GM23338 (cell line): Measurements from ENCODE around the gene TSHZ2. TPM values are rescaled to one million over a fixed set of nuclear protein-coding genes. Genes with fewer than 3 reads are reported as not detected.

Experiments used
- ATAC-seq: fragments of 200-7000 bp; cut with Tn5 transposase; 3 replicates; pipeline ENCODE4 v1.9.1; 2020
- DNase-seq: peaks from one replicate; pipeline ENCODE4 v3.0.0-alpha.2; 2015; ENCODE audit warnings: low spot score
- H2AFZ ChIP-seq: fragments of 200-600 bp; sonication (generic); 2 replicates; pipeline ENCODE4 v1.8.0; 2016; ENCODE audit warnings: antibody characterized with exemption, mild to moderate bottlenecking, moderate library complexity
- H3F3A ChIP-seq: fragments of 200-600 bp; sonication (generic); replicated peaks from 2 replicates; pipeline ENCODE4 v1.8.0; 2017; ENCODE audit warnings: antibody characterized with exemption, mixed run types, low read depth
- H3K27ac ChIP-seq: fragments of 200-600 bp; sonication (generic); 2 replicates; pipeline ENCODE4 v1.6.1; 2016; ENCODE audit warnings: low read depth
- H3K27me3 ChIP-seq: fragments of 200-600 bp; sonication (generic); 2 replicates; pipeline ENCODE4 v1.8.0; 2016; ENCODE audit warnings: mild to moderate bottlenecking, mixed run types, moderate library complexity; ENCODE audit not compliant: insufficient read depth
- H3K36me3 ChIP-seq: fragments of 200-600 bp; sonication (generic); 2 replicates; pipeline ENCODE4 v1.8.0; 2016; ENCODE audit warnings: mild to moderate bottlenecking; ENCODE audit not compliant: insufficient read depth
- H3K4me1 ChIP-seq: fragments of 200-600 bp; sonication (generic); 2 replicates; pipeline ENCODE4 v1.8.0; 2016; ENCODE audit warnings: mild to moderate bottlenecking, moderate library complexity; ENCODE audit not compliant: insufficient read depth
- H3K4me2 ChIP-seq: fragments of 200-600 bp; sonication (generic); 2 replicates; pipeline ENCODE4 v1.7.1; 2017; ENCODE audit warnings: mixed run types
- H3K4me3 ChIP-seq: fragments of 200-600 bp; sonication (generic); 2 replicates; pipeline ENCODE4 v1.6.1; 2016; ENCODE audit warnings: mixed run types
- H3K79me2 ChIP-seq: fragments of 200-600 bp; sonication (generic); replicated peaks from 2 replicates; pipeline ENCODE4 v1.8.0; 2017; ENCODE audit warnings: mild to moderate bottlenecking; ENCODE audit not compliant: insufficient read depth
- H3K9me2 ChIP-seq: fragments of 200-600 bp; sonication (generic); 2 replicates; pipeline ENCODE4 v1.8.0; 2017; ENCODE audit not compliant: insufficient read depth
- H4K20me1 ChIP-seq: fragments of 200-600 bp; sonication (generic); replicated peaks from 2 replicates; pipeline ENCODE4 v1.8.0; 2017; ENCODE audit warnings: mild to moderate bottlenecking; ENCODE audit not compliant: insufficient read depth
- H3K27ac Mint-ChIP-seq: 2 replicates; pipeline ENCODE4 v1.8.0; 2020; ENCODE audit warnings: inconsistent platforms, mild to moderate bottlenecking, moderate library complexity, mixed read lengths
- H3K27me3 Mint-ChIP-seq: 3 replicates; pipeline ENCODE4 v1.8.0; 2022; ENCODE audit warnings: low read depth, mild to moderate bottlenecking, moderate library complexity, mixed read lengths, inconsistent platforms; ENCODE audit not compliant: insufficient read depth, poor library complexity
- H3K36me3 Mint-ChIP-seq: 3 replicates; pipeline ENCODE4 v1.8.0; 2021; ENCODE audit warnings: low read depth, mild to moderate bottlenecking, inconsistent platforms, moderate library complexity, mixed read lengths
- H3K4me1 Mint-ChIP-seq: 3 replicates; pipeline ENCODE4 v1.8.0; 2020; ENCODE audit warnings: mild to moderate bottlenecking, inconsistent platforms, mixed read lengths
- H3K4me3 Mint-ChIP-seq: 3 replicates; pipeline ENCODE4 v1.8.0; 2021; ENCODE audit warnings: moderate library complexity, mild to moderate bottlenecking, inconsistent platforms, mixed read lengths
- H3K9me3 Mint-ChIP-seq: 3 replicates; pipeline ENCODE4 v1.8.0; 2020; ENCODE audit warnings: moderate library complexity, mild to moderate bottlenecking, inconsistent platforms, mixed read lengths
- CREB1 ChIP-seq: fragments of 250-450 bp; sonication (Bioruptor Pico); IDR thresholded peaks from 2 replicates; pipeline ENCODE4 v1.5.0; 2020; ENCODE audit warnings: low read depth, mild to moderate bottlenecking, moderate library complexity
- EZH2 ChIP-seq: fragments of 200-600 bp; sonication (generic); IDR thresholded peaks from one replicate; pipeline ENCODE4 v1.8.0; 2017; ENCODE audit warnings: antibody characterized with exemption, mild to moderate bottlenecking, low read depth; ENCODE audit not compliant: unreplicated experiment
- EZH2phosphoT487 ChIP-seq: fragments of 200-600 bp; sonication (generic); IDR thresholded peaks from one replicate; pipeline ENCODE4 v1.8.1; 2018; ENCODE audit warnings: antibody characterized with exemption; ENCODE audit not compliant: unreplicated experiment
- JUNB ChIP-seq: IDR thresholded peaks from one replicate; pipeline ENCODE4 v1.6.1; 2016; ENCODE audit warnings: antibody characterized with exemption; ENCODE audit not compliant: unreplicated experiment
- NANOG ChIP-seq: IDR thresholded peaks from 2 replicates; pipeline ENCODE4 v1.6.1; 2016; ENCODE audit warnings: antibody characterized with exemption, borderline replicate concordance
- POLR2AphosphoS5 ChIP-seq: IDR thresholded peaks from 2 replicates; pipeline ENCODE4 v1.6.1; 2016; ENCODE audit warnings: antibody characterized with exemption, low read depth
- REST ChIP-seq: IDR thresholded peaks from one replicate; pipeline ENCODE4 v1.6.1; 2018; ENCODE audit warnings: antibody characterized with exemption; ENCODE audit not compliant: unreplicated experiment
- STAT1 ChIP-seq: IDR thresholded peaks from one replicate; pipeline ENCODE4 v1.6.1; 2016; ENCODE audit warnings: antibody characterized with exemption; ENCODE audit not compliant: unreplicated experiment
- ZNF114 ChIP-seq: fragments of 250-450 bp; sonication (Bioruptor Pico); IDR thresholded peaks from 2 replicates; pipeline ENCODE4 v1.5.0; 2020; ENCODE audit warnings: mild to moderate bottlenecking, moderate library complexity
- ZNF331 ChIP-seq: fragments of 250-450 bp; sonication (Bioruptor Pico); IDR thresholded peaks from 2 replicates; pipeline ENCODE4 v1.5.0; 2020; ENCODE audit warnings: low read depth, mild to moderate bottlenecking, moderate library complexity
- polyA plus RNA-seq: library from polyadenylated mRNA; unstranded; fragments of >200 nt; fragmentation: Nextera tagmentation; extraction: Ambion mirVana; gene quantifications from 2 replicates; pipeline ENCODE4 v1.2.1, GENCODE V29; 2016
- total RNA-seq: library from RNA; depleted of rRNA; stranded (reverse); fragments of >200 nt; shearing (Covaris generic); gene quantifications from 2 replicates; pipeline ENCODE4 v1.2.3, GENCODE V29; 2014
- TF ChIP-seq, protein P1 (sequence below): IDR thresholded peaks from 2 replicates; pipeline ENCODE4 v1.6.1; 2016; ENCODE audit warnings: antibody characterized with exemption
- TF ChIP-seq, protein P2 (sequence below), 2 experiments: fragments of 200-600 bp in 1 of 2; sonication (generic) in 1 of 2; conservative IDR thresholded peaks; 2 replicates each; pipeline versions ENCODE4 v1.5.1 to v1.6.1; 2016 to 2017; ENCODE audit warnings: antibody characterized with exemption in 2 of 2, low read depth in 2 of 2, mild to moderate bottlenecking in 2 of 2, moderate library complexity in 1 of 2
- TF ChIP-seq, protein P3 (sequence below): fragments of 250-450 bp; sonication (Bioruptor Pico); IDR thresholded peaks from 2 replicates; pipeline ENCODE4 v1.5.0; 2020; ENCODE audit warnings: mild to moderate bottlenecking, moderate library complexity

Gene TSHZ2
- total and polyA plus RNA-seq, 2 experiments from 2014 or later = 0.49 to 1.3 TPM

GRCh38 chr20:53447316-53447715 is 475.2 kb downstream of the TSHZ2 start:
- Histone ChIP-seq H2AFZ (no peak overlapping the region), H3K27me3 (no peaks in the 10 kb centered on the region), H3K27ac (no peak overlapping the region), H3K79me2 (no peaks in the 10 kb centered on the region), H3K4me3 (no peak overlapping the region), H3K9me2 (0 out of 2 replicates have a peak, but pooled peaks cover 3% of the 10 kb centered on the region), H4K20me1 (no peaks in the 10 kb centered on the region), H3K4me1 (no peaks in the 10 kb centered on the region; the same call in 1 of the 2 replicates), H3K4me2 (no peak overlapping the region), H3F3A (no peaks in the 10 kb centered on the region), H3K36me3 (0 out of 2 replicates have a peak, but pooled peaks cover 5% of the 10 kb centered on the region)
- Mint-ChIP-seq H3K4me1 (peaks cover 2% of the 10 kb centered on the region; the same call in 2 of the 3 replicates), H3K27ac (no peak overlapping the region), H3K27me3 (peaks cover 3% of the 10 kb centered on the region), H3K36me3 (peaks cover 13% of the 10 kb centered on the region; the same call in 2 of the 3 replicates), H3K9me3 (peaks cover 28% of the 10 kb centered on the region), H3K4me3 (no peak overlapping the region)
- ATAC-seq (no peak), DNase-seq (no peak)
- TF ChIP-seq, protein P1, sequence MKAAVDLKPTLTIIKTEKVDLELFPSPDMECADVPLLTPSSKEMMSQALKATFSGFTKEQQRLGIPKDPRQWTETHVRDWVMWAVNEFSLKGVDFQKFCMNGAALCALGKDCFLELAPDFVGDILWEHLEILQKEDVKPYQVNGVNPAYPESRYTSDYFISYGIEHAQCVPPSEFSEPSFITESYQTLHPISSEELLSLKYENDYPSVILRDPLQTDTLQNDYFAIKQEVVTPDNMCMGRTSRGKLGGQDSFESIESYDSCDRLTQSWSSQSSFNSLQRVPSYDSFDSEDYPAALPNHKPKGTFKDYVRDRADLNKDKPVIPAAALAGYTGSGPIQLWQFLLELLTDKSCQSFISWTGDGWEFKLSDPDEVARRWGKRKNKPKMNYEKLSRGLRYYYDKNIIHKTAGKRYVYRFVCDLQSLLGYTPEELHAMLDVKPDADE = no peak
- TF ChIP-seq REST (no peak), CREB1 (CRISPR knock-in tag) (no peak), JUNB (no peak), POLR2AphosphoS5 (no peak), EZH2phosphoT487 (no peak), NANOG (no peak), EZH2 (no peak), ZNF114 (no peak), STAT1 (no peak), ZNF331 (CRISPR knock-in tag) (no peak)
- TF ChIP-seq, protein P2, sequence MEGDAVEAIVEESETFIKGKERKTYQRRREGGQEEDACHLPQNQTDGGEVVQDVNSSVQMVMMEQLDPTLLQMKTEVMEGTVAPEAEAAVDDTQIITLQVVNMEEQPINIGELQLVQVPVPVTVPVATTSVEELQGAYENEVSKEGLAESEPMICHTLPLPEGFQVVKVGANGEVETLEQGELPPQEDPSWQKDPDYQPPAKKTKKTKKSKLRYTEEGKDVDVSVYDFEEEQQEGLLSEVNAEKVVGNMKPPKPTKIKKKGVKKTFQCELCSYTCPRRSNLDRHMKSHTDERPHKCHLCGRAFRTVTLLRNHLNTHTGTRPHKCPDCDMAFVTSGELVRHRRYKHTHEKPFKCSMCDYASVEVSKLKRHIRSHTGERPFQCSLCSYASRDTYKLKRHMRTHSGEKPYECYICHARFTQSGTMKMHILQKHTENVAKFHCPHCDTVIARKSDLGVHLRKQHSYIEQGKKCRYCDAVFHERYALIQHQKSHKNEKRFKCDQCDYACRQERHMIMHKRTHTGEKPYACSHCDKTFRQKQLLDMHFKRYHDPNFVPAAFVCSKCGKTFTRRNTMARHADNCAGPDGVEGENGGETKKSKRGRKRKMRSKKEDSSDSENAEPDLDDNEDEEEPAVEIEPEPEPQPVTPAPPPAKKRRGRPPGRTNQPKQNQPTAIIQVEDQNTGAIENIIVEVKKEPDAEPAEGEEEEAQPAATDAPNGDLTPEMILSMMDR (conservative IDR thresholded peaks at IDR 0.05; ENCODE audit: low read depth in 2 of 2) = no peak
- TF ChIP-seq, protein P3, sequence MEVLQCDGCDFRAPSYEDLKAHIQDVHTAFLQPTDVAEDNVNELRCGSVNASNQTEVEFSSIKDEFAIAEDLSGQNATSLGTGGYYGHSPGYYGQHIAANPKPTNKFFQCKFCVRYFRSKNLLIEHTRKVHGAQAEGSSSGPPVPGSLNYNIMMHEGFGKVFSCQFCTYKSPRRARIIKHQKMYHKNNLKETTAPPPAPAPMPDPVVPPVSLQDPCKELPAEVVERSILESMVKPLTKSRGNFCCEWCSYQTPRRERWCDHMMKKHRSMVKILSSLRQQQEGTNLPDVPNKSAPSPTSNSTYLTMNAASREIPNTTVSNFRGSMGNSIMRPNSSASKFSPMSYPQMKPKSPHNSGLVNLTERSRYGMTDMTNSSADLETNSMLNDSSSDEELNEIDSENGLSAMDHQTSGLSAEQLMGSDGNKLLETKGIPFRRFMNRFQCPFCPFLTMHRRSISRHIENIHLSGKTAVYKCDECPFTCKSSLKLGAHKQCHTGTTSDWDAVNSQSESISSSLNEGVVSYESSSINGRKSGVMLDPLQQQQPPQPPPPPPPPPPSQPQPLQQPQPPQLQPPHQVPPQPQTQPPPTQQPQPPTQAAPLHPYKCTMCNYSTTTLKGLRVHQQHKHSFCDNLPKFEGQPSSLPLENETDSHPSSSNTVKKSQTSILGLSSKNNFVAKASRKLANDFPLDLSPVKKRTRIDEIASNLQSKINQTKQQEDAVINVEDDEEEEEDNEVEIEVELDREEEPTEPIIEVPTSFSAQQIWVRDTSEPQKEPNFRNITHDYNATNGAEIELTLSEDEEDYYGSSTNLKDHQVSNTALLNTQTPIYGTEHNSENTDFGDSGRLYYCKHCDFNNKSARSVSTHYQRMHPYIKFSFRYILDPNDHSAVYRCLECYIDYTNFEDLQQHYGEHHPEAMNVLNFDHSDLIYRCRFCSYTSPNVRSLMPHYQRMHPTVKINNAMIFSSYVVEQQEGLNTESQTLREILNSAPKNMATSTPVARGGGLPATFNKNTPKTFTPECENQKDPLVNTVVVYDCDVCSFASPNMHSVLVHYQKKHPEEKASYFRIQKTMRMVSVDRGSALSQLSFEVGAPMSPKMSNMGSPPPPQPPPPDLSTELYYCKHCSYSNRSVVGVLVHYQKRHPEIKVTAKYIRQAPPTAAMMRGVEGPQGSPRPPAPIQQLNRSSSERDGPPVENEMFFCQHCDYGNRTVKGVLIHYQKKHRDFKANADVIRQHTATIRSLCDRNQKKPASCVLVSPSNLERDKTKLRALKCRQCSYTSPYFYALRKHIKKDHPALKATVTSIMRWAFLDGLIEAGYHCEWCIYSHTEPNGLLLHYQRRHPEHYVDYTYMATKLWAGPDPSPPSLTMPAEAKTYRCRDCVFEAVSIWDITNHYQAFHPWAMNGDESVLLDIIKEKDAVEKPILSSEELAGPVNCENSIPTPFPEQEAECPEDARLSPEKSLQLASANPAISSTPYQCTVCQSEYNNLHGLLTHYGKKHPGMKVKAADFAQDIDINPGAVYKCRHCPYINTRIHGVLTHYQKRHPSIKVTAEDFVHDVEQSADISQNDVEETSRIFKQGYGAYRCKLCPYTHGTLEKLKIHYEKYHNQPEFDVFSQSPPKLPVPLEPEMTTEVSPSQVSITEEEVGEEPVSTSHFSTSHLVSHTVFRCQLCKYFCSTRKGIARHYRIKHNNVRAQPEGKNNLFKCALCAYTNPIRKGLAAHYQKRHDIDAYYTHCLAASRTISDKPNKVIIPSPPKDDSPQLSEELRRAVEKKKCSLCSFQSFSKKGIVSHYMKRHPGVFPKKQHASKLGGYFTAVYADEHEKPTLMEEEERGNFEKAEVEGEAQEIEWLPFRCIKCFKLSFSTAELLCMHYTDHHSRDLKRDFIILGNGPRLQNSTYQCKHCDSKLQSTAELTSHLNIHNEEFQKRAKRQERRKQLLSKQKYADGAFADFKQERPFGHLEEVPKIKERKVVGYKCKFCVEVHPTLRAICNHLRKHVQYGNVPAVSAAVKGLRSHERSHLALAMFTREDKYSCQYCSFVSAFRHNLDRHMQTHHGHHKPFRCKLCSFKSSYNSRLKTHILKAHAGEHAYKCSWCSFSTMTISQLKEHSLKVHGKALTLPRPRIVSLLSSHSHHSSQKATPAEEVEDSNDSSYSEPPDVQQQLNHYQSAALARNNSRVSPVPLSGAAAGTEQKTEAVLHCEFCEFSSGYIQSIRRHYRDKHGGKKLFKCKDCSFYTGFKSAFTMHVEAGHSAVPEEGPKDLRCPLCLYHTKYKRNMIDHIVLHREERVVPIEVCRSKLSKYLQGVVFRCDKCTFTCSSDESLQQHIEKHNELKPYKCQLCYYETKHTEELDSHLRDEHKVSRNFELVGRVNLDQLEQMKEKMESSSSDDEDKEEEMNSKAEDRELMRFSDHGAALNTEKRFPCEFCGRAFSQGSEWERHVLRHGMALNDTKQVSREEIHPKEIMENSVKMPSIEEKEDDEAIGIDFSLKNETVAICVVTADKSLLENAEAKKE (CRISPR knock-in tag) = no peak
